LHCN-M2 (cell line): ENCODE measurements around the gene ASCC1. TPM values are rescaled to one million over a fixed set of nuclear protein-coding genes. Genes with fewer than 3 reads are reported as not detected.
A peak's percentile ranks its signal among the peaks of the same experiment; 100 is the strongest.

ENCODE experiments used
- DNase-seq: peaks from one replicate; pipeline ENCODE4 v3.0.0-alpha.2; 2012; ENCODE audit warnings: low read depth
- total RNA-seq: library from RNA; depleted of rRNA; stranded (reverse); fragments of >200 nt; gene quantifications from 2 replicates; pipeline ENCODE4 v1.2.3, GENCODE V29; 2014

The ASCC1 gene
- total RNA-seq, 1 experiment from 2014 or later = 37.3 TPM

GRCh38 chr10:72067463-72068125 is 148.5 kb downstream of the ASCC1 start:
- no peak for DNase-seq

GRCh38 chr10:72066318-72067284 is 149.5 kb downstream of the ASCC1 start:
- DNase-seq = no peak

- no peak for DNase-seq
These were observed 150.5 kb downstream of the ASCC1 start for GRCh38 chr10:72065439-72066025.

GRCh38 chr10:72063703-72064391 is 152.2 kb downstream of the ASCC1 start:
- DNase-seq = no peak

GRCh38 chr10:72062832-72063702 is 153.0 kb downstream of the ASCC1 start:
- no peak for DNase-seq

- peak; percentile 13 for DNase-seq
These were observed 153.7 kb downstream of the ASCC1 start for GRCh38 chr10:72062382-72062781.

GRCh38 chr10:72061930-72062329 is 154.1 kb downstream of the ASCC1 start:
- no peak for DNase-seq

- no peak for DNase-seq
These were observed 154.6 kb downstream of the ASCC1 start for GRCh38 chr10:72061491-72061890.

GRCh38 chr10:72059843-72060822 is 155.9 kb downstream of the ASCC1 start:
- no peak for DNase-seq

- no peak for DNase-seq
These were observed 156.9 kb downstream of the ASCC1 start for GRCh38 chr10:72058989-72059842.

- DNase-seq = no peak
These were observed 157.7 kb downstream of the ASCC1 start for GRCh38 chr10:72058347-72058898.

GRCh38 chr10:72056932-72057751 is 158.9 kb downstream of the ASCC1 start:
- DNase-seq = no peak

GRCh38 chr10:72056113-72056512 is 160.0 kb downstream of the ASCC1 start:
- no peak for DNase-seq

GRCh38 chr10:72053690-72054089 is 162.4 kb downstream of the ASCC1 start:
- DNase-seq = no peak

GRCh38 chr10:72050873-72051272 is 165.2 kb downstream of the ASCC1 start:
- no peak for DNase-seq

- DNase-seq = no peak
These were observed 165.9 kb downstream of the ASCC1 start for GRCh38 chr10:72049969-72050781.
